GM18868 (cell line): ENCODE data around the gene GSTA5.
"Not testable (repeated sequence)": the region's sequence is repeated elsewhere in the genome, so short reads cannot be mapped to it uniquely, and the experiment has no call there.

Experiments
- ATAC-seq: cut with Tn5 transposase; IDR thresholded peaks from one replicate; pipeline ENCODE4 v1.9.1; 2021; ENCODE audit warnings: mild to moderate bottlenecking, moderate library complexity; ENCODE audit not compliant: unreplicated experiment

GSTA5 gene

DNA sequence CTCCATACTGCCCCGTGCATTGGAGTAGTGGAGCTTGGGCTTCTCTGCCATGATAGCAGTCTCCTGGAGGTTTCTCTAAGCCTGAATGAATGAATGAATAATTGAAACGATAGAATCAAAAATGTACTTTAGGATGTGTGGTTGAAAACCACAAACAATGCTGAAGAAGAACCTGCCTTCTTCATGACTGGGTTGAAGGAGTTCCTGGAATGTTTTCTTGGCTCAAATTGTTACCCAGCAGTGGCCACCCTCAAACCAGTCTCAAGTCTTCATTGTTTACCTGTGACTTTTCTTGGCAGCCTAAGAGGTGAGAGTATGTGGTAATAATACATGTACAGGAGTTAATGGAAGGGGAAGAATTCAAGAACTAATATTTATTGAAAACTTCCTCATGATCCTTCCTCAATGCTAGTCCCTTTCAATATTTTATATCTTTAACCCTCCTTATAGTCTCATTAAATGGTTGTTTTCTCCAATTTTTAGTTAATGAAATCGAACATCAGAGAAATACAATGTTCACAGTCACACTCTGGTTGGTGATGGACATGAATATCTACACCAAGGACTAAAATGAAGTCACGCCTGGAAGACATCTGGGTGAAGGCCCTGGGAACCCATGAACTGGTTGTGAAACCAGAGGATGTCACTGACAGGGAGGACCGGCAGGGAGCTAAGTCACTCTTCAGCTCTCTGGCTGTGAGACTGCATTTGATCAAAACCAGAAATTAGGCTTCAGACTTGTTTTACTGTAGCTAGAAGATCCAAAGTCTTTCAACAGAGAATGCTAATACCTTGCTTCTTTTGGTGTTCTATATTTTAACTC lies at the start of gene GSTA5:
Gene GSTA5, minus strand, starts transcription at position 51 of the 823 bp plus-strand sequence.
- ATAC-seq, result no peak

- no peak for ATAC-seq
Observed at GRCh38 chr6:52890018-52890417, 49.4 kb upstream of the GSTA5 start.

DNA sequence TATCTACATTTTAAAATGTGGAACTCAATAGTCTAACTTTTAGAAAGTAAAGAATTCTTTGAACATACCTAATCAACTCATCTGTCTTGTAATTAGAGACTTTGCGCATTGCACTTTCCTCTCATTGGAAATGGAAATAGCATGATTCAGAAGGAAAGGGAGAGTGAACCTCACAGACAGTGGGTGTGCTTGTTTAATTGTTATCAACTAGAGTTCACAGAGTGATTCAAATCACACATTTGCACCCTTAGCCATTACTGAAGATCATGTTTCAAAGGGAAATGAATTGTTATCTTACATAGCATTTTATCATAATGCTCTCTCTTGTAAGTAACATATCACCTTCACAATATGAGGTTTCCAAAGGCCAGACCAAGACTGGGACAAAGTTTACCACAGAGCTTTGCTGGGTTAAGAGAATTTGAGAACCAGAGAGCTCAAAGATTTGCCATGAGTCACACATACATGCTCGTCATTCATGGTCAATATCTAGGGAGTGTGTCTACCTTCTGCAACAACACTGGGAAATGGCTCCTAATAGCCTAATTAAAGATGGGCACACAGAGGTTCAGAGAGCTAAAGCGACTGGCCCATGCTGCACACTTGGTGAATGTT lies 47.4 kb upstream of the GSTA5 start:
- ATAC-seq, result no peak

GRCh38 chr6:52881996-52882841 lies 41.6 kb upstream of the GSTA5 start:
- peak; percentile 98 for ATAC-seq

GRCh38 chr6:52881662-52881995 lies 41.0 kb upstream of the GSTA5 start:
- no peak for ATAC-seq

DNA sequence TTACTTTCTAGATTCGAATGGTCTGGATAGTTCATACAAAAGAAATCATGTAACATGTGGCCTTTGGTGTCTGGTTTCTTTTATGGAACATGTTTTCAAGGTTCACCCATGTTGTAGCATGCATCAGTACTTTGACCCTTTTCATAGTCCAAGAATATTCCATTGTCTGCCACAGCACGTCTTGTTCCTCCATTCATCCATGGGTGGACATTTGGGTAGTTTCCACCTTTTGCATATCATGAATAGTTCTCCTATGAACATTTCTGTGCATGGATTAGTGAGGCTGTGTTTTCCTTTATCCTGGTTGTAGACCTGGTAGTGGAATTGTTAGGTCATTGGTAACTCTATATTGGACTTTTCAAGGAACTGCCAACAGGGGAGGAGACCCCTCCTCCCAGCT lies 37.2 kb upstream of the GSTA5 start:
- no peak for ATAC-seq

DNA sequence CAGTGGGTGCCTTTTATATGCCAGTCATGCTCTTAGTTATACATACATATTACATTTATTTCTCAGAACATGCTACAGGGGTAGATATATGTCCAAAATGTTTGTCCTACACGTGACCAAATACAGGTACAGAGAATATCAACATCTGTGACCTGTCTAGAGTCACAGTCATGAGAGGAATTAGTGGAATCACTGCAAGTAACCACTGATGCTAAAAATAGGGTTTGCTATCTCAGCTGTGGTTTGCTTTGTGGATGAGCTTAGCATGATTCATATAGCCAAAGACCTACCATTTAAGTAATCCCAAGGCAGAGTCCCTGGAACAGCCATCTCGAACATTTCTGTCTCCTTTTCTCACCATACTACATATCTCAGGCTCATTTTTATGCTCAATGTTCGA lies 36.6 kb upstream of the GSTA5 start:
- ATAC-seq, result peak; percentile 70

GRCh38 chr6:52876056-52876787 lies 35.6 kb upstream of the GSTA5 start:
- no peak for ATAC-seq

DNA sequence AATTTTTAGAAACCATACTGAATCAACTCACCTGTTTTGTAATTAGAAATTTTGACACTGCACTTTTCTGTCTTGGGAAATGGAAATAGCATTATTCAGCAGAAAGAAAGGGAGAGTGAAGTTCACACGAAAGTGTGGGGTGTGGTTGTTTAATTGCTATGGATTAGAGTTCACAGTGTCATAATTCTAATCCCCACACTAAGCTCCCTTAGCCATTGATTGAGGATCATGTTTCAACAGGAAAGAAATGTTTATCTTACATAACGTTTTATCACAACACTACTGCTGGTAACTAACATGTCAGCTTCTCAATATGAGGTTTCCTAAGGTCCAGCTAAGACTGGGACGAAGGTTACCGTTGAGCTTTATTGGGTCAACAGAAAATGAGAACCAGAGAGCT lies 31.4 kb upstream of the GSTA5 start:
- no peak for ATAC-seq

DNA sequence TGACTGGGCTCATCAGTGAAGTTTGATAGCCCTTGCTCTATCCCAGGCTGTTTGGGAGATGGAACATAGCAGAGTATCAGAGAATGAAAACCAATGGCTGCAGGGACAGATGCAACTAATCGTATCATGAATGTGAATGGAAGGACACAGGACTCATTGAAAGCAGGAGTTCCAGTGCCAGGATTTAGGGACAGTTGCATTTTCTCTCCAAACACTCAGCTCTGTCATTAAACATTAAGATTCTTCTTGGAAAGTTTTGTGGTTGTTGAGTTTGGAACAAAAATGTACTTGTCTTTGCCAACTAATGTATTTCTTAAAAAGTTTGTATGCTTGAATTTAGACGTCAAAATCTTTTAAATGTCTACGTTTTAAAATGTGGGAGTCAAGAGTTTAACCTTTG lies 31.0 kb upstream of the GSTA5 start:
- ATAC-seq, result no peak

- ATAC-seq, result not testable (repeated sequence)
Observed at GRCh38 chr6:52870335-52871091, 29.9 kb upstream of the GSTA5 start.

DNA sequence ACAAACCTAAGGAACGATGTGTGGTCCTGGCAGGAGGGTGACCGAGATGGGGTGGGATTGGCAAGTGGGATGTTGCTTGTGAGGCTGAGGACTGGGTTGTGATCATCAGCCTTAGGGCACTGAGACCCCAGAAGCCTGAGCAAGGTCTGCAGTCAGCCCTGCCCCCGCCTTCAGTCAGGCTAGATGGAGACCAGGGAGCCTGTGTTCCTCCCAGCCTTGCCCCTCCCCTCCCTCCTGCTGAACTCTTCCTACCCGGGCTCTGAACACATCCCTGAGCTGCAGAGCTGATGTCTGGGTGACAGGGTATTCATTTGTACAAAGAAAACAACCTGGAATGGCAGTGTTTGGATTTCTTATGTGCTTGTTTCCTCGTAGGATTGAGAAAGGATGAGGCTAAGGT lies 28.3 kb upstream of the GSTA5 start:
- not testable (repeated sequence) for ATAC-seq

- ATAC-seq, result no peak
Observed at GRCh38 chr6:52868240-52868639, 27.6 kb upstream of the GSTA5 start.

GRCh38 chr6:52861151-52861550 lies 20.5 kb upstream of the GSTA5 start:
- ATAC-seq, result not testable (repeated sequence)

DNA sequence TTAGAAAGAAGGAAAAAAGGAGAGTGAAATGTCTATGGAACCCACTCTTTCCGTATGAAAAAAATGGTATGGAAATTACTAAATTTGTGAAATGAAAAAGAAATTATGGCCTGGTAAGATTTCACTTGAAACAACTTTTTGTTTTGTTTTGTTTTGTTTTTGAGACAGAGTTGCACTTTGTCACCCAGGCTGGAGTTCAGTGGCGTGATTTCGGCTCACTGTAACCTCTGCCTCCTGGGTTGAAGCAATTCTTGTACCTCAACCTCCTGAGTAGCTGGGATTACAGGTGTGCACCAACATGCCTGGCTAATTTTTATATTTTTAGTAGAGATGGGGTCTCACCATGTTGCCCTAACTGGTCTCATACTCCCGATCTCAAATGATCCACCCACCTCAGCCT lies 17.8 kb upstream of the GSTA5 start:
- no peak for ATAC-seq

- ATAC-seq, result not testable (repeated sequence)
Observed at GRCh38 chr6:52856137-52856536, 15.5 kb upstream of the GSTA5 start.

- no peak for ATAC-seq
Observed at GRCh38 chr6:52849137-52849536, 8.5 kb upstream of the GSTA5 start.

- no peak for ATAC-seq
Observed at GRCh38 chr6:52846002-52846401, 5.4 kb upstream of the GSTA5 start.

- no peak for ATAC-seq
Observed at GRCh38 chr6:52843605-52844004, 3.0 kb upstream of the GSTA5 start.
